Calu3 (cell line): Measurements from ENCODE around the gene NPL. TPM values are rescaled to one million over a fixed set of nuclear protein-coding genes. Genes with fewer than 3 reads are reported as not detected.

Experiments used
- BruUV-seq: library from RNA; stranded (reverse); fragments of 400-500 nt; replicated peaks from 2 replicates; lab custom pipeline; 2021; lab: Mats Ljungman, UMichigan
- CTCF ChIA-PET: fragments of 300-600 bp; sonication (Branson Sonifier 250); formaldehyde crosslinking; loops from one replicate; lab custom pipeline; 2022; ENCODE audit warnings: antibody characterized with exemption; lab: Charles Lee
- DNase-seq: peaks from one replicate; pipeline ENCODE4 v3.0.0; 2022
- H3K27ac Mint-ChIP-seq: one replicate; pipeline ENCODE4 v1.8.0; 2022; ENCODE audit warnings: mixed read lengths; ENCODE audit not compliant: unreplicated experiment
- H3K27me3 Mint-ChIP-seq: one replicate; pipeline ENCODE4 v1.8.0; 2022; ENCODE audit warnings: mixed read lengths; ENCODE audit not compliant: unreplicated experiment
- H3K36me3 Mint-ChIP-seq: one replicate; pipeline ENCODE4 v1.8.0; 2022; ENCODE audit warnings: mild to moderate bottlenecking, moderate library complexity, mixed read lengths; ENCODE audit not compliant: insufficient read depth, unreplicated experiment
- H3K4me1 Mint-ChIP-seq: one replicate; pipeline ENCODE4 v1.8.0; 2022; ENCODE audit warnings: mild to moderate bottlenecking, low read depth, mixed read lengths; ENCODE audit not compliant: unreplicated experiment
- H3K4me3 Mint-ChIP-seq: one replicate; pipeline ENCODE4 v1.8.0; 2022; ENCODE audit warnings: mild to moderate bottlenecking, low read depth, moderate library complexity, mixed read lengths; ENCODE audit not compliant: unreplicated experiment
- H3K9me3 Mint-ChIP-seq: one replicate; pipeline ENCODE4 v1.8.0; 2022; ENCODE audit warnings: low read depth, mixed read lengths; ENCODE audit not compliant: unreplicated experiment
- CTCF ChIP-seq: fragments of 200-600 bp; IDR thresholded peaks from one replicate; pipeline ENCODE4 v1.8.0; 2022; ENCODE audit warnings: antibody characterized with exemption; ENCODE audit not compliant: unreplicated experiment
- intact Hi-C: fragments of 100-400 bp; cut with micrococcal nuclease; formaldehyde crosslinking; loops from one replicate; pipeline ENCODE4 v1.10.0; 2022; ENCODE audit not compliant: unreplicated experiment
- total RNA-seq: library from RNA; stranded (reverse); gene quantifications from 2 replicates; pipeline ENCODE4 v1.2.3, GENCODE V29; 2022

NPL gene
- total RNA-seq, 1 experiment from 2014 or later: 5.0 TPM

DNA sequence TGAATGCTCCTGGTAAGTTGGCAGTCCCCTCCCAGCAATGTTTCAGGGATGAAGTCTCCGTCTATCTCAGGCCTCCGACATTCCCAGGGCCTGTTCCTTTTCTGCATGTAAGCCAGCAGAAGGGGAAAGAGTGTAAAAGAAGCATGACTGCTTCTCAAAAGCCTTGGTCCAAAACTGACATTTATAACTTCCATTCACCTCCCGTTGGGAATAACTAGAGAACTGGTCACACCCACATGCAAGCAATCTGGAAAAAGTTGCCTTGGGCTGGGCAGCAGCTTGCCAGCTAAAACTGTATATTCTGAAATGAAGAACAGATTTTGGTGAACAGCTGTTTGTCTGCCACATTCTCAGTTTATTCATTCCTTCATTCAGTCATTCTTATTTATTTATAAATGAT lies 24.2 kb upstream of the NPL start:
- no peak for DNase-seq
- intact Hi-C loops: no loop called here
- peaks cover 74% of the 10 kb centered on the region for H3K27me3 Mint-ChIP-seq
- no peak overlapping the region for H3K27ac Mint-ChIP-seq
- CTCF ChIA-PET: no interaction called here
- no peaks in the 10 kb centered on the region for H3K36me3 Mint-ChIP-seq
- no peak overlapping the region for H3K4me3 Mint-ChIP-seq
- BruUV-seq: no TSS peak
- H3K4me1 Mint-ChIP-seq: no peaks in the 10 kb centered on the region
- TF ChIP-seq CTCF: no peak
- H3K9me3 Mint-ChIP-seq: peaks cover 2% of the 10 kb centered on the region

- CTCF ChIA-PET: no interaction called here
- H3K4me3 Mint-ChIP-seq: no peak overlapping the region
- no peak overlapping the region for H3K27ac Mint-ChIP-seq
- H3K36me3 Mint-ChIP-seq: no peaks in the 10 kb centered on the region
- peaks cover 2% of the 10 kb centered on the region for H3K9me3 Mint-ChIP-seq
- H3K27me3 Mint-ChIP-seq: peaks cover 79% of the 10 kb centered on the region
- DNase-seq: no peak
- intact Hi-C loops: no loop called here
- BruUV-seq: no TSS peak
- H3K4me1 Mint-ChIP-seq: no peaks in the 10 kb centered on the region
- no peak for TF ChIP-seq CTCF
These were observed 23.5 kb upstream of the NPL start for GRCh38 chr1:182766050-182766449.

- DNase-seq: no peak
- CTCF ChIA-PET: interaction anchor here (0.8 kb wide), 1 partner anchor 20 kb away, joined by 3 read pairs; no protein-coding TSS in a partner anchor
- TF ChIP-seq CTCF: no peak
- Mint-ChIP-seq H3K4me1 (no peaks in the 10 kb centered on the region), H3K4me3 (no peak overlapping the region), H3K27ac (no peak overlapping the region), H3K36me3 (no peaks in the 10 kb centered on the region), H3K9me3 (no peaks in the 10 kb centered on the region), H3K27me3 (peaks cover 73% of the 10 kb centered on the region)
- BruUV-seq: no TSS peak
- intact Hi-C loops: no loop called here
These were observed 22.5 kb upstream of the NPL start for GRCh38 chr1:182766881-182767645.

GRCh38 chr1:182768963-182769362 lies 20.6 kb upstream of the NPL start:
- CTCF ChIA-PET: interaction anchor here (1.3 kb wide), 1 partner anchor 10 kb away, joined by 5 read pairs; no protein-coding TSS in a partner anchor
- no peak for TF ChIP-seq CTCF
- no peak overlapping the region for H3K4me3 Mint-ChIP-seq

More at GRCh38 chr1:182768963-182769362, 20.6 kb upstream of the NPL start:
- BruUV-seq: no TSS peak
- intact Hi-C loops: no loop called here
- Mint-ChIP-seq H3K27me3 (peaks cover 58% of the 10 kb centered on the region), H3K9me3 (no peaks in the 10 kb centered on the region), H3K36me3 (no peaks in the 10 kb centered on the region), H3K4me1 (no peaks in the 10 kb centered on the region), H3K27ac (no peak overlapping the region)
- no peak for DNase-seq
